Endothelial cell of umbilical vein (primary cell): ENCODE measurements around the gene HYAL2. TPM values are rescaled to one million over a fixed set of nuclear protein-coding genes. Genes with fewer than 3 reads are reported as not detected.

Experiments used
- BruUV-seq: library from RNA; stranded (reverse); fragments of 400-500 nt; replicated peaks from 2 replicates; lab custom pipeline; 2021; lab: Mats Ljungman, UMichigan
- CTCF ChIA-PET: fragments of 300-600, 350-600 bp; sonication (Branson Sonifier 250); formaldehyde crosslinking; loops from one replicate; lab custom pipeline; 2021; ENCODE audit warnings: antibody characterized with exemption, inconsistent platforms; lab: Charles Lee
- POLR2A ChIA-PET: fragments of 300-600, 350-600 bp; sonication (Branson Sonifier 250); formaldehyde crosslinking; loops from one replicate; lab custom pipeline; 2021; ENCODE audit warnings: antibody characterized with exemption, inconsistent platforms; lab: Charles Lee
- DNase-seq: peaks from one replicate; pipeline ENCODE4 v3.0.0-alpha.2; 2011; ENCODE audit warnings: low read depth, low spot score
- FAIRE-seq: peaks from 2 replicates; lab custom pipeline; 2011; peaks lifted over from hg19 to GRCh38; lab: Jason Lieb, UNC
- H2AFZ ChIP-seq: 2 replicates; pipeline ENCODE4 v1.6.0; 2012; ENCODE audit warnings: low read depth, low read length, control low read depth, inconsistent platforms
- H3K27ac ChIP-seq: 2 replicates; pipeline ENCODE4 v1.5.1; 2011; ENCODE audit warnings: low read depth, mild to moderate bottlenecking, control low read depth, low read length, moderate library complexity; ENCODE audit not compliant: insufficient read depth
- H3K27me3 ChIP-seq, 2 experiments: 2 replicates each; pipeline versions ENCODE4 v1.6.0 to v1.6.1; 2011; ENCODE audit warnings: low read length in 2 of 2, mixed read lengths in 1 of 2; ENCODE audit not compliant: control insufficient read depth in 2 of 2, insufficient read depth in 2 of 2
- H3K36me3 ChIP-seq, 2 experiments: 2 replicates in 1 of 2; 3 replicates in 1 of 2; pipeline ENCODE4 v1.5.1; 2011; ENCODE audit warnings: low read length in 2 of 2, mild to moderate bottlenecking in 1 of 2, moderate library complexity in 1 of 2; ENCODE audit not compliant: control insufficient read depth in 2 of 2, insufficient read depth in 2 of 2; ENCODE audit errors: extremely low read depth in 1 of 2
- H3K4me1 ChIP-seq: 3 replicates; pipeline ENCODE4 v1.5.1; 2011; ENCODE audit warnings: mild to moderate bottlenecking, low read length; ENCODE audit not compliant: control insufficient read depth, insufficient read depth; ENCODE audit errors: extremely low read depth
- H3K4me2 ChIP-seq: 2 replicates; pipeline ENCODE4 v1.6.1; 2011; ENCODE audit warnings: low read length, control low read depth, mixed read lengths; ENCODE audit not compliant: insufficient read depth
- H3K4me3 ChIP-seq, 3 experiments: fragments of 200-600 bp in 1 of 3; sonication (generic), shearing (Covaris generic) in 1 of 3; replicated peaks in 1 of 3; 2 replicates each; pipeline ENCODE4 v1.5.1; 2011 to 2016; ENCODE audit warnings: control low read depth in 3 of 3, low read length in 3 of 3, mild to moderate bottlenecking in 2 of 3, inconsistent platforms in 1 of 3, low read depth in 1 of 3, moderate library complexity in 1 of 3; ENCODE audit not compliant: insufficient read depth in 1 of 3
- H3K79me2 ChIP-seq: 2 replicates; pipeline ENCODE4 v1.6.0; 2012; ENCODE audit warnings: low read length, inconsistent platforms; ENCODE audit not compliant: control insufficient read depth, insufficient read depth
- H3K9ac ChIP-seq: replicated peaks from 2 replicates; pipeline ENCODE3; 2011; ENCODE audit warnings: low read length, control low read depth; ENCODE audit not compliant: insufficient read depth; ENCODE audit errors: extremely low read depth
- H3K9me1 ChIP-seq: replicated peaks from 3 replicates; pipeline ENCODE4 v1.6.0; 2011; ENCODE audit warnings: mild to moderate bottlenecking, low read length; ENCODE audit not compliant: control insufficient read depth, insufficient read depth; ENCODE audit errors: extremely low read depth
- H3K9me3 ChIP-seq: replicated peaks from 2 replicates; pipeline ENCODE4 v1.5.1; 2012; ENCODE audit warnings: low read length, inconsistent platforms; ENCODE audit not compliant: control insufficient read depth, insufficient read depth
- H4K20me1 ChIP-seq: replicated peaks from 2 replicates; pipeline ENCODE3; 2011; ENCODE audit warnings: mild to moderate bottlenecking, low read length; ENCODE audit not compliant: control insufficient read depth, insufficient read depth; ENCODE audit errors: extremely low read depth
- CTCF ChIP-seq, 2 donors: IDR thresholded peaks; 1 replicate in 1 of 2; 2 replicates in 1 of 2; pipeline ENCODE4 v1.5.1; 2011; ENCODE audit warnings: low read length in 2 of 2, mild to moderate bottlenecking in 2 of 2, moderate library complexity in 2 of 2, control low read depth in 1 of 2, inconsistent platforms in 1 of 2, low read depth in 1 of 2; ENCODE audit not compliant: insufficient read depth in 1 of 2; ENCODE audit errors: extremely low read depth in 1 of 2
- EZH2 ChIP-seq: IDR thresholded peaks from 2 replicates; pipeline ENCODE4 v1.6.1; 2012; ENCODE audit warnings: borderline replicate concordance, low read depth, mild to moderate bottlenecking, moderate library complexity, low read length, inconsistent platforms; ENCODE audit not compliant: severe bottlenecking
- FOS ChIP-seq: IDR thresholded peaks from 2 replicates; pipeline ENCODE4 v1.6.1; 2011; ENCODE audit warnings: mild to moderate bottlenecking, low read length, moderate library complexity, borderline replicate concordance; ENCODE audit not compliant: insufficient read depth
- GATA2 ChIP-seq: IDR thresholded peaks from 2 replicates; pipeline ENCODE4 v1.7.0; 2011; ENCODE audit warnings: low read depth, mild to moderate bottlenecking, moderate library complexity, mixed read lengths, low read length; ENCODE audit not compliant: insufficient read length, insufficient read depth
- JUN ChIP-seq: IDR thresholded peaks from 2 replicates; pipeline ENCODE4 v1.6.1; 2011; ENCODE audit warnings: borderline replicate concordance, low read depth; ENCODE audit not compliant: insufficient read length, insufficient read depth
- MAX ChIP-seq: IDR thresholded peaks from 2 replicates; pipeline ENCODE4 v1.6.1; 2011; ENCODE audit not compliant: insufficient read depth, insufficient read length
- MYC ChIP-seq: IDR thresholded peaks from one replicate; pipeline ENCODE4 v1.6.1; 2011; ENCODE audit warnings: mild to moderate bottlenecking, low read depth, low read length
- POLR2A ChIP-seq: IDR thresholded peaks from 2 replicates; pipeline ENCODE4 v1.6.1; 2012; ENCODE audit warnings: low read depth, mild to moderate bottlenecking, control low read depth, low read length
- POLR2AphosphoS5 ChIP-seq: IDR thresholded peaks from 2 replicates; pipeline ENCODE4 v1.6.1; 2012; ENCODE audit warnings: low read depth, mild to moderate bottlenecking, control low read depth, low read length, moderate library complexity; ENCODE audit not compliant: insufficient read depth
- dilution Hi-C: fragments of 300-500 bp; cut with MboI; formaldehyde crosslinking; loops from one replicate; pipeline ENCODE4 v1.15.0; 2019; ENCODE audit warnings: low sequenced_read_pairs; ENCODE audit not compliant: extremely low pct_ligation_motif_present
- intact Hi-C: fragments of 100-400 bp; cut with micrococcal nuclease; formaldehyde crosslinking; loops from one replicate; pipeline ENCODE4 v1.10.0; 2022
- polyA plus RNA-seq, 4 experiments: library from polyadenylated mRNA; depleted of rRNA in 3 of 4; stranded (reverse) in 3 of 4; unstranded in 1 of 4; fragments of >200 nt; gene quantifications; 2 replicates each; pipeline versions ENCODE4 v1.2.1 to v1.2.3, GENCODE V29; 2011 to 2012; ENCODE audit warnings: missing spikeins in 1 of 4
- total RNA-seq: library from RNA; stranded (reverse); gene quantifications from 2 replicates; pipeline ENCODE4 v1.2.3, GENCODE V29; 2021

Gene HYAL2
- total and polyA plus RNA-seq, 2 donors (not counting 3 experiments of a cell fraction or from before 2014, with no cell fraction given) = 266 to 970 TPM

GRCh38 chr3:50299638-50299928 lies 23.0 kb downstream of the HYAL2 start:
- dilution Hi-C loops = no loop called here
- no peaks in the 10 kb centered on the region for H3K36me3 ChIP-seq
- peak overlapping the region in 2 of 3 experiments; percentile 25 to 28 for H3K4me3 ChIP-seq
- FAIRE-seq (no peak), DNase-seq (no peak)
- no peaks in the 10 kb centered on the region for H3K9me1 ChIP-seq
- CTCF ChIA-PET = interaction anchor here (0.9 to 2.6 kb wide), 6 partner anchors 18 to 74 kb away, joined by 3 to 36 read pairs (median 4); partner anchors contain the start of genes HYAL2 and TUSC2
- H3K27ac ChIP-seq = peak overlapping the region; percentile 50
- H4K20me1 ChIP-seq = no peaks in the 10 kb centered on the region
- H3K4me2 ChIP-seq = peak overlapping the region; percentile 42
- intact Hi-C loops = loop anchor here (1.0 to 2.0 kb wide), 4 partner anchors 24 to 59 kb away; partner anchors contain the start of gene TMEM115
- H3K4me1 ChIP-seq = peaks cover 25% of the 10 kb centered on the region
- no TSS peak for BruUV-seq
- H3K9ac ChIP-seq = peak overlapping the region; percentile 57
- no peak for TF ChIP-seq MAX
- peak; percentile 7 for TF ChIP-seq GATA2
- TF ChIP-seq EZH2 = no peak
- H2AFZ ChIP-seq = peak overlapping the region; percentile 12
- no peaks in the 10 kb centered on the region for H3K27me3 ChIP-seq
- H3K9me3 ChIP-seq = no peaks in the 10 kb centered on the region
- no peaks in the 10 kb centered on the region for H3K79me2 ChIP-seq
- POLR2A ChIA-PET = interaction anchor here (1.0 to 1.5 kb wide), 4 partner anchors 18 to 64 kb away, joined by 3 to 5 read pairs (median 3); no protein-coding TSS in a partner anchor

DNA sequence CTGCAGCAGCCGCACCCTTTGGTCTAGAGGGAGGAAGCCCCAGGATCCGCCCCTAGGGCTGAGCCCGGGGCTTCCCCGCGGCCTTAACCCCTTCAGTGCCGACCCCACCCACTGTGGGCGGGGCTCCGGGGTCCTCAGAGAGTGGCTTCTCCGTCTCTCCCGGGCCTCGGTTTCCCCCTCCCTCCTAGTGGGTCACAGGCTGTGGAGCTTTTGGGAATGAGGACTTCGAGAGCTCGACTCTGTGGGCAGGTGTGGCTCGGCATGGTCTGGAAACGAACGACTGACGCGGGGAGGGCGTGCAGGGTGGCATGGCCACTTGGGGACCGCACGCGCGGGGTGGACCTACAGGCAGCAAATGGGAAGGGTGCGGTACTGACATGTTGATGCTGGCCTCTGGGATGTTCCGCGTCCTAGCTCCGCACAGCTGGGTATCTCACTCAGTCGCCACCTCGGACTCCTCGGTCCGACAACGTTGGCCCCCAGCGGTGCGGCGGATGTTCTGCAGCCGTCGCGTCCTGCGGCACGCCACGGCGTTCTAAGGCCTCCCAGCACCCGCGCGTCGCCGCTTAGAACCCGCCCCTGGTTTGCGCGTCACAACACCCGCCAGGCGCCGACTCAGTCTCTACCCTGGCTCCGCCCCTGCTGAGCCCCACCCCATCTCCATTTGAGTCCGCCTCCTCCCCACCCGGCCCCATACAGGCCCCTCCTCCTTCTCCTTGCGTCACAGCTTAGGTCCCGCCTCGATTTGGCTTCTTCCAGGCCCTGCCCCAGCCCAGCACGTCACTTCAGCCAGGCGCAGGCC lies 23.5 kb downstream of the HYAL2 start, which contains the start of the genes HYAL3 and NAA80:
Gene HYAL3, minus strand, starts transcription at position 570 of the 802 bp plus-strand sequence. CDS start 3,803 bp downstream, outside the sequence.
Gene NAA80, minus strand, starts transcription at position 570 of the 802 bp plus-strand sequence. CDS start 1,942 bp downstream, outside the sequence.
- ChIA-PET POLR2A (interaction anchor here (1.0 to 1.5 kb wide), 5 partner anchors 16 to 64 kb away, joined by 3 to 5 read pairs (median 3); no protein-coding TSS in a partner anchor), CTCF (interaction anchor here (0.9 to 2.6 kb wide), 6 partner anchors 19 to 73 kb away, joined by 3 to 36 read pairs (median 4); partner anchors contain the start of genes HYAL2 and TUSC2)
- Histone ChIP-seq H3K27me3 (no peaks in the 10 kb centered on the region), H2AFZ (peak within 1 kb of the TSS; percentile 79), H4K20me1 (no peaks in the 10 kb centered on the region), H3K4me2 (peak within 1 kb of the TSS; percentile 79), H3K4me3 (peak within 1 kb of the TSS; percentile 51 to 69 (median 64)), H3K9me3 (no peaks in the 10 kb centered on the region), H3K9me1 (no peaks in the 10 kb centered on the region), H3K4me1 (peaks cover 25% of the 10 kb centered on the region), H3K79me2 (no peaks in the 10 kb centered on the region), H3K27ac (peak within 1 kb of the TSS; percentile 70), H3K9ac (peak within 1 kb of the TSS; percentile 75), H3K36me3 (no peaks in the 10 kb centered on the region)
- BruUV-seq = no TSS peak
- dilution Hi-C loops (no loop called here), intact Hi-C loops (loop anchor here (1.0 to 2.0 kb wide), 4 partner anchors 24 to 60 kb away; partner anchors contain the start of gene TMEM115)
- FAIRE-seq (peak; percentile 100), DNase-seq (peak; percentile 100)
- TF ChIP-seq FOS (no peak), JUN (no peak), MYC (no peak), MAX (peak; percentile 70), POLR2AphosphoS5 (peak; percentile 92), CTCF (IDR thresholded peaks at IDR 0.05; ENCODE audit: extremely low read depth in 1 of 2, insufficient read depth in 1 of 2, low read depth in 1 of 2, low read length in 2 of 2) (peak in 1 of 2 donors; percentile 39), EZH2 (no peak), GATA2 (no peak), POLR2A (peak; percentile 97)
